Lower leg skin (tissue), 3 donors: Measurements from ENCODE around the gene POU6F2.

Source experiments
- CTCF ChIP-seq, 3 donors: fragments of 450-650 bp; IDR thresholded peaks; one replicate each; pipeline ENCODE4 v1.5.1; 2016; ENCODE audit warnings: antibody characterized with exemption in 3 of 3, mild to moderate bottlenecking in 3 of 3, moderate library complexity in 2 of 3
- POLR2A ChIP-seq, 2 donors: fragments of 450-650 bp; IDR thresholded peaks; one replicate each; pipeline ENCODE4 v1.6.1; 2016 to 2017; ENCODE audit warnings: antibody characterized with exemption in 2 of 2, mild to moderate bottlenecking in 1 of 2, moderate library complexity in 1 of 2

GRCh38 chr7:39493934-39494333 lies 516.2 kb downstream of the POU6F2 start:
- TF ChIP-seq CTCF (IDR thresholded peaks at IDR 0.05) (no peak), POLR2A (IDR thresholded peaks at IDR 0.05) (no peak)
